ENCODE results near the gene DNM2. TPM values are rescaled to one million over a fixed set of nuclear protein-coding genes. Genes with fewer than 3 reads are reported as not detected.

DNM2 gene
- total RNA-seq, 4 donors from 2014 or later: 79.1 to 115 (median 96.8) TPM

DNA sequence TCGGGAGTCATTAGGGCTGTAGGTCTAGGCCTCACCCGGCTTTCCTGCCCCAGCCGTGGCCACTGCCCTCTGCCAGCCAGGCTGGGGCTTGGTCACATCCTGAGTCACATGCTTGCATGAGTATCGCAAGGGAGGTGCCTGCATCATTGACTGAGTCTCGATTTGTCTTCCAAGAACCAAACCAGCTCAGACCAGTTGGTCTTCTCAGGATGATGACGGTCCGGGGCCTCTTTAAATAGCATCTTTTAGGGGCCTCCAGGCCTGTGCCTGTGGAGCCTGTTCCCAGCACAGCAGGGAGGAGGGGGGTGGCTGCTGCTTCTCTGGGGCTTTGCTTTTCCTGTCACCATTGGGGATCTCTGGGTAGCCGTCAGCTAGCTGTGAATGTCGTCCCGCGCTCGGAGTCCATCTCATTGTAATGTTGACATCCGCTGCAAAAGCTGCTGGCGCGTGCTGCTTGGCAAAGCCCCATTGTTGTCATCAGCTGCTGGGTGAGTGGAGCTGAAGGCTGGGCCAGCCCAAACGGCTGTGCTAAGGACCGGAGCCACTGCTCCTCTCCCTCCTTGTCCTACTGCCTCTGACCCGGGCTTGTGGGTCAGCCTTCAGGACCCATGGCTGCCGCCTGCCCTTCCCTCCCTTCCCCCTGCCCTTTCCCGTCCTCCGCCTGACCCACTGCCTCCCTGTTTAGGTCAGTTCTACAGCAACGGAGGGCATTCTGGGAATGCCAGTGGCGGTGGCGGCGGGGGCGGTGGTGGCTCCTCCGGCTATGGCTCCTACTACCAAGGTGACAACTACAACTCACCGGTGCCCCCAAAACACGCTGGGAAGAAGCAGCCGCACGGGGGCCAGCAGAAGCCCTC lies 31.0 kb upstream of the DNM2 start:
- TF ChIP-seq EP300 (IDR thresholded peaks at IDR 0.05) (no peak), POLR2A (IDR thresholded peaks at IDR 0.05) (no peak), POLR2AphosphoS5 (IDR thresholded peaks at IDR 0.05) (no peak)
- TF ChIP-seq, protein P1, sequence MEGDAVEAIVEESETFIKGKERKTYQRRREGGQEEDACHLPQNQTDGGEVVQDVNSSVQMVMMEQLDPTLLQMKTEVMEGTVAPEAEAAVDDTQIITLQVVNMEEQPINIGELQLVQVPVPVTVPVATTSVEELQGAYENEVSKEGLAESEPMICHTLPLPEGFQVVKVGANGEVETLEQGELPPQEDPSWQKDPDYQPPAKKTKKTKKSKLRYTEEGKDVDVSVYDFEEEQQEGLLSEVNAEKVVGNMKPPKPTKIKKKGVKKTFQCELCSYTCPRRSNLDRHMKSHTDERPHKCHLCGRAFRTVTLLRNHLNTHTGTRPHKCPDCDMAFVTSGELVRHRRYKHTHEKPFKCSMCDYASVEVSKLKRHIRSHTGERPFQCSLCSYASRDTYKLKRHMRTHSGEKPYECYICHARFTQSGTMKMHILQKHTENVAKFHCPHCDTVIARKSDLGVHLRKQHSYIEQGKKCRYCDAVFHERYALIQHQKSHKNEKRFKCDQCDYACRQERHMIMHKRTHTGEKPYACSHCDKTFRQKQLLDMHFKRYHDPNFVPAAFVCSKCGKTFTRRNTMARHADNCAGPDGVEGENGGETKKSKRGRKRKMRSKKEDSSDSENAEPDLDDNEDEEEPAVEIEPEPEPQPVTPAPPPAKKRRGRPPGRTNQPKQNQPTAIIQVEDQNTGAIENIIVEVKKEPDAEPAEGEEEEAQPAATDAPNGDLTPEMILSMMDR (IDR thresholded peaks at IDR 0.05): no peak
- no peaks in the 10 kb centered on the region for H3K27me3 ChIP-seq
- no peaks in the 10 kb centered on the region for H3K4me1 ChIP-seq
- H3K9me3 ChIP-seq: no peaks in the 10 kb centered on the region
- ATAC-seq: no peak
- no peak overlapping the region for H3K4me3 ChIP-seq
- 59 to 78% methylated on average over 6 of the region's 31 CpGs for WGBS, 2 donors (ENCODE audit: low coverage in 1 of 2)
- no peak overlapping the region for H3K27ac ChIP-seq
- peaks cover 0 to 100% of the 10 kb centered on the region in 2 donors for H3K36me3 ChIP-seq

DNA sequence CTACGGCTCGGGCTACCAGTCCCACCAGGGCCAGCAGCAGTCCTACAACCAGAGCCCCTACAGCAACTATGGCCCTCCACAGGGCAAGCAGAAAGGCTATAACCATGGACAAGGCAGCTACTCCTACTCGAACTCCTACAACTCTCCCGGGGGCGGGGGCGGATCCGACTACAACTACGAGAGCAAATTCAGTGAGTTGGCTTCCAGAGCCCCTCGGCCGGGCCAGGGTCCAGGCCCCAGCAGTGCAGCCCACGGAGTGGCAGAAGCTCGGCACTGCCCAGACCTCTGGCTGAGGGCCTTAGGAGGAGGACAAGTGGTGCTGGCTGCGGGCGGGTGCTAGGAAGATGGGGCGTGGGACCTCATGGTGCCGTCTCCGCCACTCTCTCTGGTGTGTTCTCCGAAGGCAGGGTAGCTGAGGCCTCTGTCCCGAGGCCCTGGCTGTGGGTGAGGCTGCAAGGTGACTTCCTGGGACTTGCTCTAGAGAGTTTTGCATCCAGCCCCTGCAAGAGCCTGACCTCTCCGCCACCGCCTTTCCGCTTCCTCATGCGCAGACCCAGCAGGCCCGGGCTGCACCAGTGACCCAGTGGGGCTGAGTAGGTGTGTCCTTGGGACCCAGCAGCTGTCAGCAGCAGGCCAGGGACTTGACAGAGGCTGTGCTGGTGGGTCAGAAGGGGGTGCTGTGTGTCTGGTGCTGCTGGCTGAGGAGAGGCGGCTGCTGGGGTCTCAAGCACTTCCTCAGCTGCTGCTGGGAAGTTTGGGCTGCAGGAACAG lies 30.2 kb upstream of the DNM2 start:
- 96% methylated on average over 7 of the region's 25 CpGs; no CpG with 5 or more reads in 1 of the 2 donors for WGBS, 2 donors (ENCODE audit: low coverage in 1 of 2)
- no peaks in the 10 kb centered on the region for H3K27me3 ChIP-seq
- TF ChIP-seq POLR2AphosphoS5 (IDR thresholded peaks at IDR 0.05): no peak
- H3K4me1 ChIP-seq: no peaks in the 10 kb centered on the region
- H3K36me3 ChIP-seq: peaks cover 0 to 100% of the 10 kb centered on the region in 2 donors
- H3K27ac ChIP-seq: no peak overlapping the region
- no peaks in the 10 kb centered on the region for H3K9me3 ChIP-seq
- no peak overlapping the region for H3K4me3 ChIP-seq
- no peak for ATAC-seq

DNA sequence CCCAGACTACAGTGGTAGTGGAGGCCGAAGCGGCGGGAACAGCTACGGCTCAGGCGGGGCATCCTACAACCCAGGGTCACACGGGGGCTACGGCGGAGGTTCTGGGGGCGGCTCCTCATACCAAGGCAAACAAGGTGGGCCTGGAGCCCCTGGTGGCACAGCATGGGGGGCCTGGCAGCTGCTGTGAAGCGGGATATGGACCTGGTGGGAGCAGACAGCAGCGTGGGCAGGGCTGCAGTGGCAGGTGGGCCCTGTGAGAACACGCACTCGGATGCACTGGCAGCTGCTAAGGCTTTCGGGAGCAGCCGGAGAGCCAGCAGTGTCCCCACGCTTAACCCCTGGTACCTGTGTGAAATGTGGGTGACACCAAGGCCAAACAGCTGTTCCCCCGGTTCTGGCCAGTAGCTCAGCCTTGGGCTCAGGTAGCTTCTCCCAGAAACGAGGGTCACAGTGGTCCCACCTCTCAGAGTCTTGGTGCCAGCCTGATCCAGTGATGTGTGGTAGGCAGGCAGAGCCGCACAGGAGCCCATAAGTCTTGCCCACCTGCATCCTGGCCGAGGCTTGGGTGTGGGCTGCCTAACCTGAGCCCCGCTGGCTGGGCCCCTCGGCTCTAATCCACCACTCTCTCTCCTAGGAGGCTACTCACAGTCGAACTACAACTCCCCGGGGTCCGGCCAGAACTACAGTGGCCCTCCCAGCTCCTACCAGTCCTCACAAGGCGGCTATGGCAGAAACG lies 29.2 kb upstream of the DNM2 start:
- 89 to 100% methylated on average over 1 to 5 of the region's 27 CpGs for WGBS, 2 donors (ENCODE audit: low coverage in 1 of 2)
- peaks cover 0 to 92% of the 10 kb centered on the region in 2 donors for H3K36me3 ChIP-seq

DNA sequence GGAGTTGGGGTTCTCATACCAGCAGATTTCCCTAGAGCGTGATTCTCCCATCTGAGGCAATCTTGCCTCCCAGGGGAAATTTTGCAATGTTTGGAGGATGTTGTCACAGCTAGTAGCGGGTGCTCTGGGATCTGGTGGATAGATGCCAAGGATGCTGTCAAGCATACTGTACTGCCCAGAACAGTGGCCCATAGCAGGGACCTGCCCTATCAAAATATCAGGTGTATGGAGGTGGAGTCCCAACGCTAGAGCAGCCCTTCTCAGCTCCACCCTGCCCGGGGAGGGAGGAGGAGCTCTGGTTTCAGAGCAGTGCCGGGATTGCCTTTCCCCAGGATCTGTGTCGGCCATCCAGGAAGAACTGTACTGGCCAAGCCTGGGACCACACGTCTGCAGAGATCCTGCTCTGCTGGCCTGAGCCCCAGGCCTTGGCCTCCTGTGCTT lies 27.5 kb upstream of the DNM2 start:
- 0% methylated on average over 1 of the region's 7 CpGs; no CpG with 5 or more reads in 1 of the 2 donors for WGBS, 2 donors (ENCODE audit: low coverage in 1 of 2)
- TF ChIP-seq POLR2A (IDR thresholded peaks at IDR 0.05): no peak
- TF ChIP-seq, protein P1 (IDR thresholded peaks at IDR 0.05): no peak
- no peak for TF ChIP-seq EP300 (IDR thresholded peaks at IDR 0.05)
- TF ChIP-seq POLR2AphosphoS5 (IDR thresholded peaks at IDR 0.05): peak; percentile 16
- Histone ChIP-seq H3K9me3 (no peaks in the 10 kb centered on the region), H3K27me3 (no peaks in the 10 kb centered on the region), H3K4me3 (no peak overlapping the region), H3K36me3 (peaks cover 0 to 76% of the 10 kb centered on the region in 2 donors), H3K27ac (no peak overlapping the region), H3K4me1 (peaks cover 0 to 5% (median 2%) of the 10 kb centered on the region in 3 donors)
- ATAC-seq: peak; percentile 23

More for the DNA sequence above, 29.2 kb upstream of the DNM2 start:
- H3K9me3 ChIP-seq: no peaks in the 10 kb centered on the region
- H3K27me3 ChIP-seq: no peaks in the 10 kb centered on the region
- no peaks in the 10 kb centered on the region for H3K4me1 ChIP-seq
- ATAC-seq: no peak
- TF ChIP-seq, protein P1 (IDR thresholded peaks at IDR 0.05): no peak
- TF ChIP-seq POLR2AphosphoS5 (IDR thresholded peaks at IDR 0.05): no peak
- no peak for TF ChIP-seq POLR2A (IDR thresholded peaks at IDR 0.05)
- TF ChIP-seq EP300 (IDR thresholded peaks at IDR 0.05): no peak
- H3K27ac ChIP-seq: no peak overlapping the region
- H3K4me3 ChIP-seq: no peak overlapping the region
